SU-DHL-6 (cell line): Measurements from ENCODE around the gene POP4.

ENCODE experiments used
- H2AFZ ChIP-seq: fragments of 200-600 bp; sonication (generic); 2 replicates; pipeline ENCODE4 v1.6.1; 2014; ENCODE audit warnings: low read depth, mild to moderate bottlenecking, moderate library complexity, mixed read lengths, antibody characterized with exemption, low read length; ENCODE audit not compliant: severe bottlenecking
- H3F3A ChIP-seq: fragments of 200-600 bp; shearing (Covaris generic); 2 replicates; pipeline ENCODE4 v1.6.0; 2016; ENCODE audit warnings: antibody characterized with exemption, mild to moderate bottlenecking; ENCODE audit not compliant: insufficient read depth
- H3K27ac ChIP-seq: fragments of 200-600 bp; sonication (generic); 2 replicates; pipeline ENCODE4 v1.5.1; 2016; ENCODE audit warnings: low read depth, mild to moderate bottlenecking, low read length, moderate library complexity, mixed read lengths
- H3K27me3 ChIP-seq: fragments of 200-600 bp; sonication (generic), shearing (Covaris generic); 2 replicates; pipeline ENCODE4 v1.6.0; 2014; ENCODE audit warnings: mild to moderate bottlenecking, low read length
- H3K36me3 ChIP-seq: fragments of 200-600 bp; sonication (generic); 2 replicates; pipeline ENCODE4 v1.6.1; 2014; ENCODE audit warnings: mild to moderate bottlenecking, low read length, mixed read lengths
- H3K4me2 ChIP-seq: fragments of 300-600, 200-600 bp; shearing (Covaris generic), sonication (generic); 2 replicates; pipeline ENCODE4 v1.6.0; 2014; ENCODE audit warnings: low read length, low read depth, mild to moderate bottlenecking; ENCODE audit not compliant: poor library complexity, severe bottlenecking
- H3K4me3 ChIP-seq: fragments of 200-600 bp; sonication (generic); 2 replicates; pipeline ENCODE4 v1.5.1; 2014; ENCODE audit warnings: antibody characterized with exemption, low read length, mild to moderate bottlenecking, mixed read lengths; ENCODE audit not compliant: insufficient read depth, poor library complexity, severe bottlenecking
- H3K79me2 ChIP-seq: fragments of 200-600 bp; sonication (generic); 2 replicates; pipeline ENCODE4 v1.6.1; 2014; ENCODE audit warnings: mild to moderate bottlenecking, low read length, moderate library complexity; ENCODE audit not compliant: insufficient read depth
- H3K9ac ChIP-seq: fragments of 200-600 bp; sonication (generic); 2 replicates; pipeline ENCODE4 v1.7.0; 2014; ENCODE audit warnings: mild to moderate bottlenecking, low read length
- H3K9me2 ChIP-seq: fragments of 200-600 bp; sonication (generic); replicated peaks from 2 replicates; pipeline ENCODE4 v1.6.1; 2014; ENCODE audit warnings: low read length; ENCODE audit not compliant: insufficient read depth
- H3K9me3 ChIP-seq: fragments of 200-600 bp; sonication (generic); 2 replicates; pipeline ENCODE4 v1.6.1; 2014; ENCODE audit warnings: low read length, mixed read lengths; ENCODE audit not compliant: insufficient read depth
- H4K20me1 ChIP-seq: fragments of 200-600 bp; sonication (generic); 2 replicates; pipeline ENCODE4 v1.6.1; 2014; ENCODE audit warnings: low read depth, mild to moderate bottlenecking, antibody characterized with exemption, low read length, moderate library complexity, mixed read lengths
- CTCF ChIP-seq: fragments of 200-600 bp; sonication (generic); IDR thresholded peaks from one replicate; pipeline ENCODE4 v1.5.1; 2017; ENCODE audit warnings: antibody characterized with exemption, mild to moderate bottlenecking, low read length, moderate library complexity; ENCODE audit not compliant: insufficient read depth, poor library complexity, severe bottlenecking
- EZH2phosphoT487 ChIP-seq: fragments of 200-600 bp; sonication (generic), shearing (Covaris generic); conservative IDR thresholded peaks from 2 replicates; pipeline ENCODE4 v1.6.1; 2018; ENCODE audit warnings: mild to moderate bottlenecking, antibody characterized with exemption, low read length, moderate library complexity, mixed read lengths

Gene POP4

GRCh38 chr19:29631450-29631849, 25.4 kb downstream of the POP4 start:
- H3K79me2 ChIP-seq, result no peaks in the 10 kb centered on the region
- no peaks in the 10 kb centered on the region for H3K9me2 ChIP-seq
- no peak overlapping the region for H3K4me2 ChIP-seq
- TF ChIP-seq EZH2phosphoT487 (no peak), CTCF (no peak)
- no peaks in the 10 kb centered on the region for H3F3A ChIP-seq
- H3K9ac ChIP-seq, result no peak overlapping the region
- no peaks in the 10 kb centered on the region for H3K9me3 ChIP-seq
- no peak overlapping the region for H3K27ac ChIP-seq
- H3K36me3 ChIP-seq, result no peaks in the 10 kb centered on the region
- H4K20me1 ChIP-seq, result no peaks in the 10 kb centered on the region
- no peak overlapping the region for H3K4me3 ChIP-seq
- H3K27me3 ChIP-seq, result no peaks in the 10 kb centered on the region
- no peak overlapping the region for H2AFZ ChIP-seq

- Histone ChIP-seq H3K27ac (no peak overlapping the region), H3F3A (no peaks in the 10 kb centered on the region), H3K79me2 (no peaks in the 10 kb centered on the region), H4K20me1 (no peaks in the 10 kb centered on the region), H3K4me2 (no peak overlapping the region), H3K9me3 (no peaks in the 10 kb centered on the region), H2AFZ (no peak overlapping the region), H3K9me2 (no peaks in the 10 kb centered on the region), H3K36me3 (no peaks in the 10 kb centered on the region), H3K4me3 (no peak overlapping the region), H3K9ac (no peak overlapping the region), H3K27me3 (no peaks in the 10 kb centered on the region)
- TF ChIP-seq CTCF (no peak), EZH2phosphoT487 (no peak)
Observed at GRCh38 chr19:29634002-29634401, 27.9 kb downstream of the POP4 start.

GRCh38 chr19:29634423-29635130, 28.5 kb downstream of the POP4 start:
- H3K36me3 ChIP-seq, result no peaks in the 10 kb centered on the region
- H2AFZ ChIP-seq, result no peak overlapping the region
- H3K79me2 ChIP-seq, result no peaks in the 10 kb centered on the region
- no peaks in the 10 kb centered on the region for H3K9me3 ChIP-seq
- TF ChIP-seq CTCF, result no peak
- TF ChIP-seq EZH2phosphoT487, result no peak
- no peak overlapping the region for H3K4me2 ChIP-seq
- H3K27me3 ChIP-seq, result no peaks in the 10 kb centered on the region
- H3K9ac ChIP-seq, result no peak overlapping the region
- H4K20me1 ChIP-seq, result no peaks in the 10 kb centered on the region
- H3K4me3 ChIP-seq, result no peak overlapping the region
- H3K27ac ChIP-seq, result no peak overlapping the region
- H3F3A ChIP-seq, result no peaks in the 10 kb centered on the region
- H3K9me2 ChIP-seq, result no peaks in the 10 kb centered on the region
